ENCODE measurements around the gene GDF15. TPM values are rescaled to one million over a fixed set of nuclear protein-coding genes. Genes with fewer than 3 reads are reported as not detected.
A peak's percentile ranks its signal among the peaks of the same experiment; 100 is the strongest.

Gene GDF15
- total RNA-seq, 6 experiments from 2014 or later: 0.88 to 160 (median 57.5) TPM

GRCh38 chr19:18392926-18393325, 7.0 kb downstream of the GDF15 start:
- intact Hi-C loops (cut with DNase I): no loop called here
- H3K9me3 ChIP-seq: no peaks in the 10 kb centered on the region
- no peak overlapping the region for H3K4me3 ChIP-seq
- H3K27ac ChIP-seq: peak overlapping the region in 2 of 3 donors; percentile 13 to 33
- no peak for ATAC-seq
- DNase-seq: no peak
- 49% methylated on average over 5 of the region's 5 CpGs for WGBS (ENCODE audit: insufficient coverage, low coverage, low lambda C conversion rate, missing lambda C conversion rate)
- TF ChIP-seq POLR2A (IDR thresholded peaks at IDR 0.05) (no peak), CTCF (IDR thresholded peaks at IDR 0.05) (no peak)
- no peaks in the 10 kb centered on the region for H3K36me3 ChIP-seq
- H3K4me1 ChIP-seq: peaks cover 0 to 33% (median 9%) of the 10 kb centered on the region in 4 donors
- H3K27me3 ChIP-seq: no peaks in the 10 kb centered on the region

- Histone ChIP-seq H3K27me3 (no peaks in the 10 kb centered on the region), H3K4me1 (peaks cover 0 to 39% (median 9%) of the 10 kb centered on the region in 4 donors), H3K27ac (peak overlapping the region; percentile 21 to 47 (median 33)), H3K9me3 (no peaks in the 10 kb centered on the region), H3K4me3 (no peak overlapping the region), H3K36me3 (no peaks in the 10 kb centered on the region)
- WGBS (ENCODE audit: insufficient coverage, low coverage, low lambda C conversion rate, missing lambda C conversion rate): 55% methylated on average over 6 of the region's 7 CpGs
- peak in 3 of 4 donors; percentile 3 for ATAC-seq
- intact Hi-C loops (cut with DNase I): no loop called here
- TF ChIP-seq CTCF (IDR thresholded peaks at IDR 0.05) (no peak), POLR2A (IDR thresholded peaks at IDR 0.05) (no peak)
- peak in 1 of 3 donors; percentile 48 for DNase-seq
Measured at GRCh38 chr19:18393836-18394235, 7.9 kb downstream of the GDF15 start.

- Histone ChIP-seq H3K27ac (peak overlapping the region; percentile 27 to 75 (median 45)), H3K36me3 (no peaks in the 10 kb centered on the region), H3K27me3 (no peaks in the 10 kb centered on the region), H3K4me3 (peak overlapping the region; percentile 10 to 38 (median 30)), H3K4me1 (peaks cover 0 to 49% (median 9%) of the 10 kb centered on the region in 4 donors), H3K9me3 (no peaks in the 10 kb centered on the region)
- TF ChIP-seq CTCF (IDR thresholded peaks at IDR 0.05): no peak
- no peak for TF ChIP-seq POLR2A (IDR thresholded peaks at IDR 0.05)
- intact Hi-C loops (cut with DNase I): no loop called here
- 20% methylated on average over 1 of the region's 37 CpGs for WGBS (ENCODE audit: insufficient coverage, low coverage, low lambda C conversion rate, missing lambda C conversion rate)
- DNase-seq: peak; percentile 72 to 90 (median 87)
- ATAC-seq: peak; percentile 59 to 77 (median 68)
Measured at GRCh38 chr19:18396471-18397241, 10.7 kb downstream of the GDF15 start.

- ATAC-seq (peak; percentile 24 to 44 (median 32)), DNase-seq (peak; percentile 55 to 74 (median 63))
- Histone ChIP-seq H3K27ac (peak within 1 kb of the TSS; percentile 27 to 79 (median 45)), H3K4me3 (peak within 1 kb of the TSS; percentile 10 to 38 (median 30)), H3K4me1 (peaks cover 0 to 49% (median 9%) of the 10 kb centered on the region in 4 donors), H3K9me3 (no peaks in the 10 kb centered on the region), H3K36me3 (no peaks in the 10 kb centered on the region), H3K27me3 (no peaks in the 10 kb centered on the region)
- intact Hi-C loops (cut with DNase I): no loop called here
- 33% methylated on average over 10 of the region's 33 CpGs for WGBS (ENCODE audit: insufficient coverage, low coverage, low lambda C conversion rate, missing lambda C conversion rate)
- peak; percentile 64 for TF ChIP-seq POLR2A (IDR thresholded peaks at IDR 0.05)
- TF ChIP-seq CTCF (IDR thresholded peaks at IDR 0.05): no peak
Measured at GRCh38 chr19:18397242-18398202, 11.6 kb downstream of the GDF15 start, which contains the start of gene LRRC25. LRRC25 (minus strand) TSS chr19:18397622; CDS start chr19:18396963, 659 bp downstream.
